RWPE1 (cell line): ENCODE data around the gene SLC34A1.

Experiments
- CTCF ChIA-PET: fragments of 350-600 bp; sonication (Branson Sonifier 250); formaldehyde crosslinking; extraction: SDS; loops from one replicate; lab custom pipeline; 2021; lab: Yijun Ruan, JAX
- POLR2A ChIA-PET: fragments of 400-600 bp; formaldehyde crosslinking; extraction: SDS; loops from one replicate; lab custom pipeline; 2020; ENCODE audit warnings: antibody characterized with exemption; ENCODE audit not compliant: low non-redundant PET; lab: Yijun Ruan, JAX
- DNase-seq: peaks from one replicate; pipeline ENCODE4 v3.0.0; 2012; ENCODE audit warnings: low spot score
- H3K27ac ChIP-seq: fragments of 450-650 bp; 2 replicates; pipeline ENCODE4 v1.5.1; 2017
- TF ChIP-seq, protein P1 (sequence below): fragments of 450-650 bp; conservative IDR thresholded peaks from 2 replicates; pipeline ENCODE4 v1.5.1; 2017; ENCODE audit warnings: low read depth, mild to moderate bottlenecking

SLC34A1 gene

DNA sequence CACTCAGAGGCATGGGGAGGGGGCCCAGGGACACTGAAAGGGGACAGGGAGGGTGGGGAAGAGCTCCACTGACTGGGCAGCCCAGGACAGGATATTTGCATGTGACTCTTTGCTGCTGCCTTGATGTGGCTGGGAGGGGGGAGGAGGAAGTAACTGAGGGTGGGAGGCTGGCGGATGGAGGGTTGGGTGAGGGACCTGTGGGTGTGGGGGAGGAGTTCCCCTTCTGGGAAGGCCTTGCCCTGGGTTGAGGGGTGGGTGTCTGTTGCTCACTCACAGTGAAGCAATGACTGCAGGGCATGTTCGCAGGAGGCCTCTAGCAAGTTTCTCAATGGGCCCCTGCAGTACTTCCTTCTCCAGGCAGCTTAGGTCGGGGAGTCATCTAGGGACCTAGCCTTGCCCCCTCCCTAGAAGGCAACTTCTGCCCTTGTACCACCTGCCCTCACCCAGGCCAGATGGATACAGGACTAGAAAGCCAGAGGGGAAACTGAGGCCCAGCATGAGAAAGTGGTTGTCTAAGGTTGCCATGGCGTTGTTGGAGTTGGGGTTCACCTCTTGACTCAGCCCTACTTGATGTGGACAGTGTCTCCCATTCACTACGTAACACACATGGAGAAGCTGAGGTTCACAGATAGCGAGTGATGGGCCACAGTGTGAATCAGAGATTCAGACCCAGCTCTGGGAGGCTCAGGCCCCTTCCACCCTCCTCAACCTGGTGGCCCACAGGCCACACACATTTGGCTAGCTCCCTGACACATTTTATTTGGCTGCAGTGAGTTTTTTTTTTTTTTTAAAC lies 45.2 kb downstream of the SLC34A1 start:
- CTCF ChIA-PET: interaction anchor here (0.6 to 9.8 kb wide), 4 partner anchors 18 to 59 kb away, joined by 3 to 100 read pairs (median 6); no protein-coding TSS in a partner anchor
- POLR2A ChIA-PET: interaction anchor here (0.6 to 1.1 kb wide), 5 partner anchors 10 to 573 kb away, joined by 3 to 5 read pairs (median 3); no protein-coding TSS in a partner anchor

GRCh38 chr5:177430140-177430951 lies 46.1 kb downstream of the SLC34A1 start:
- CTCF ChIA-PET: interaction anchor here (0.6 to 9.8 kb wide), 5 partner anchors 16 to 70 kb away, joined by 3 to 100 read pairs (median 4); partner anchors contain the start of gene PRR7
- POLR2A ChIA-PET: interaction anchor here (0.6 kb wide), 1 partner anchor 17 kb away, joined by 3 read pairs; no protein-coding TSS in a partner anchor
- TF ChIP-seq, protein P1, sequence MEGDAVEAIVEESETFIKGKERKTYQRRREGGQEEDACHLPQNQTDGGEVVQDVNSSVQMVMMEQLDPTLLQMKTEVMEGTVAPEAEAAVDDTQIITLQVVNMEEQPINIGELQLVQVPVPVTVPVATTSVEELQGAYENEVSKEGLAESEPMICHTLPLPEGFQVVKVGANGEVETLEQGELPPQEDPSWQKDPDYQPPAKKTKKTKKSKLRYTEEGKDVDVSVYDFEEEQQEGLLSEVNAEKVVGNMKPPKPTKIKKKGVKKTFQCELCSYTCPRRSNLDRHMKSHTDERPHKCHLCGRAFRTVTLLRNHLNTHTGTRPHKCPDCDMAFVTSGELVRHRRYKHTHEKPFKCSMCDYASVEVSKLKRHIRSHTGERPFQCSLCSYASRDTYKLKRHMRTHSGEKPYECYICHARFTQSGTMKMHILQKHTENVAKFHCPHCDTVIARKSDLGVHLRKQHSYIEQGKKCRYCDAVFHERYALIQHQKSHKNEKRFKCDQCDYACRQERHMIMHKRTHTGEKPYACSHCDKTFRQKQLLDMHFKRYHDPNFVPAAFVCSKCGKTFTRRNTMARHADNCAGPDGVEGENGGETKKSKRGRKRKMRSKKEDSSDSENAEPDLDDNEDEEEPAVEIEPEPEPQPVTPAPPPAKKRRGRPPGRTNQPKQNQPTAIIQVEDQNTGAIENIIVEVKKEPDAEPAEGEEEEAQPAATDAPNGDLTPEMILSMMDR: no peak

More for the DNA sequence above, 45.2 kb downstream of the SLC34A1 start:
- no peak for DNase-seq
- H3K27ac ChIP-seq: peak overlapping the region; percentile 94
- TF ChIP-seq, protein P1: no peak

GRCh38 chr5:177430972-177431316 lies 46.7 kb downstream of the SLC34A1 start:
- POLR2A ChIA-PET: no interaction called here
- CTCF ChIA-PET: interaction anchor here (0.6 to 9.8 kb wide), 5 partner anchors 13 to 69 kb away, joined by 3 to 100 read pairs (median 4); partner anchors contain the start of gene PRR7
- TF ChIP-seq, protein P1: no peak
- H3K27ac ChIP-seq: peak overlapping the region; percentile 94
- DNase-seq: no peak

More at GRCh38 chr5:177430140-177430951, 46.1 kb downstream of the SLC34A1 start:
- DNase-seq: no peak
- H3K27ac ChIP-seq: peak overlapping the region; percentile 94

DNA sequence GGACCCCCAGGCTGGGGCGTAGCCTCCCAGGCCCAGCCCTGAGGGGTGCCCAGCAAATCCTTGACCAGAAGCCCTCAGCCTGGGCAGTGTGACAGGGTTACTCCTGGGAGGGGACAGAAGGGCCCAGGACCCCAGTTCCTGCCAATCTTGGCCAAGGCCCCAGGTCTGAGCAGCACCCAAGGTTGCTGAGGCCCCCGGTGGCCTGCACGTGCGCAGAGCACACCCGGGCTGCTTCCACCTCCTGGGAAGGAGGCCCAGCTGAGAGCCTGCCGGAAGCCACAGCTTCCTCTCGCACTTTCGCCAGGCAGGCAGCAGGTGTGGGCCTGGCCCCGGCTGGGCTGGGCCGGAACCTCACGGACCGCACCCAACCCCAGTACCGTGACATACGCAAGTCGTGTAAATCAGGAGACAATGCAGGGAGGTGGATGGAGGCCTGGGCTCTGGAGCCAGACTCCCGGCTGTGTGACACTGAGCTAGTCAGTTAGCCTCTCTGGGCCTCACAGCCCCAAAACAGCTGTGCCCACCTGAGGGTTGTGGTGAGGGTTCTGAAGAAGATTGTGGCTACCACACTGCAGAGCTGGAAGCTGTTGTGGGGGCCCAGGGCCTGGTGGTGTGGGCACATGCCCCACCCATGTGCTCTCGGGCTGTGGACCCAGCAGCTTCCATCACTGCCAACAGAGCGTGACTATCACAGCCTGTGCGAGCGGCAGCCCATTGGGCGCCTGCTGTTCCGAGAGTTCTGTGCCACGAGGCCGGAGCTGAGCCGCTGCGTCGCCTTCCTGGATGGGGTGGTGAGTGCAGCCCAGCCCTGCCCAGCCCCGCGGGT lies 47.3 kb downstream of the SLC34A1 start:
- ChIA-PET CTCF (interaction anchor here (0.5 to 9.8 kb wide), 6 partner anchors 12 to 162 kb away, joined by 3 to 100 read pairs (median 4); partner anchors contain the start of gene PRR7), POLR2A (no interaction called here)
- peak overlapping the region; percentile 94 for H3K27ac ChIP-seq
- DNase-seq: no peak
- TF ChIP-seq, protein P1: no peak

GRCh38 chr5:177432143-177432838 lies 48.1 kb downstream of the SLC34A1 start:
- POLR2A ChIA-PET: no interaction called here
- TF ChIP-seq, protein P1: no peak
- H3K27ac ChIP-seq: peak overlapping the region; percentile 94
- no peak for DNase-seq
- CTCF ChIA-PET: interaction anchor here (1.0 to 9.8 kb wide), 3 partner anchors 28 to 42 kb away, joined by 3 to 100 read pairs (median 5); no protein-coding TSS in a partner anchor
